ENCODE results near the gene ACAA2.

ACAA2 gene

GRCh38 chr18:49733896-49734585 lies 79.3 kb downstream of the ACAA2 start:
- no peak for DNase-seq

- no peak for DNase-seq
Measured at GRCh38 chr18:49733321-49733720, 80.0 kb downstream of the ACAA2 start.
